GM12878 (cell line): Measurements from ENCODE around the gene RBBP8NL.

ENCODE experiments used
- POLR2AphosphoS5 ChIP-seq: IDR thresholded peaks from 2 replicates; pipeline ENCODE4 v1.6.1; 2011; ENCODE audit warnings: mild to moderate bottlenecking, low read length, inconsistent platforms
- REST ChIP-seq: IDR thresholded peaks from 2 replicates; pipeline ENCODE4 v1.6.1; 2012; ENCODE audit warnings: mild to moderate bottlenecking, low read depth, low read length

- TF ChIP-seq REST (no peak), POLR2AphosphoS5 (no peak)
These were observed 624 bp downstream of the RBBP8NL start for GRCh38 chr20:62426699-62427131.
